Caco-2 (cell line): ENCODE measurements around the gene MMP8. TPM values are rescaled to one million over a fixed set of nuclear protein-coding genes. Genes with fewer than 3 reads are reported as not detected.

Source experiments
- BruUV-seq: library from RNA; stranded (reverse); fragments of 400-500 nt; replicated peaks from 2 replicates; lab custom pipeline; 2021; lab: Mats Ljungman, UMichigan
- CTCF ChIA-PET: fragments of 300-600 bp; sonication (Branson Sonifier 250); formaldehyde crosslinking; loops from one replicate; lab custom pipeline; 2022; ENCODE audit warnings: antibody characterized with exemption; lab: Charles Lee
- POLR2A ChIA-PET: fragments of 300-600 bp; sonication (Branson Sonifier 250); formaldehyde crosslinking; loops from one replicate; lab custom pipeline; 2022; ENCODE audit warnings: antibody characterized with exemption; lab: Charles Lee
- DNase-seq, 2 experiments: peaks; one replicate each; pipeline versions ENCODE4 v3.0.0 to v3.0.0-alpha.2; 2020 to 2022
- H3K27me3 ChIP-seq: replicated peaks from 2 replicates; pipeline ENCODE4 v1.6.0; 2011; ENCODE audit warnings: low read length; ENCODE audit not compliant: control insufficient read depth, insufficient read depth
- H3K36me3 ChIP-seq: 2 replicates; pipeline ENCODE4 v1.5.1; 2011; ENCODE audit warnings: low read length; ENCODE audit not compliant: control insufficient read depth, insufficient read depth
- H3K4me1 ChIP-seq: fragments of 250-450 bp; sonication (Bioruptor Pico); 2 replicates; pipeline ENCODE4 v1.5.1; 2020; ENCODE audit warnings: mild to moderate bottlenecking
- H3K4me3 ChIP-seq: 2 replicates; pipeline ENCODE4 v1.5.1; 2011; ENCODE audit warnings: low read depth, mild to moderate bottlenecking, control low read depth, low read length
- H3K9me3 ChIP-seq: fragments of 250-450 bp; sonication (Bioruptor Pico); 2 replicates; pipeline ENCODE4 v1.5.1; 2020; ENCODE audit warnings: mild to moderate bottlenecking, moderate library complexity
- H3K27ac Mint-ChIP-seq: one replicate; pipeline ENCODE4 v1.8.0; 2022; ENCODE audit warnings: mixed read lengths; ENCODE audit not compliant: unreplicated experiment
- H3K27me3 Mint-ChIP-seq: one replicate; pipeline ENCODE4 v1.8.0; 2022; ENCODE audit warnings: mixed read lengths; ENCODE audit not compliant: insufficient read depth, unreplicated experiment
- H3K36me3 Mint-ChIP-seq: one replicate; pipeline ENCODE4 v1.8.0; 2022; ENCODE audit warnings: mild to moderate bottlenecking, mixed read lengths; ENCODE audit not compliant: insufficient read depth, unreplicated experiment
- H3K4me1 Mint-ChIP-seq: one replicate; pipeline ENCODE4 v1.8.0; 2022; ENCODE audit warnings: low read depth, mixed read lengths; ENCODE audit not compliant: unreplicated experiment
- H3K4me3 Mint-ChIP-seq: one replicate; pipeline ENCODE4 v1.8.0; 2022; ENCODE audit warnings: mild to moderate bottlenecking, moderate library complexity, mixed read lengths; ENCODE audit not compliant: unreplicated experiment
- H3K9me3 Mint-ChIP-seq: one replicate; pipeline ENCODE4 v1.8.0; 2022; ENCODE audit warnings: mixed read lengths; ENCODE audit not compliant: unreplicated experiment
- intact Hi-C: fragments of 100-400 bp; cut with micrococcal nuclease; formaldehyde crosslinking; loops from one replicate; pipeline ENCODE4 v1.10.0; 2022; ENCODE audit not compliant: unreplicated experiment
- total RNA-seq: library from RNA; stranded (reverse); gene quantifications from 2 replicates; pipeline ENCODE4 v1.2.3, GENCODE V29; 2022
- TF ChIP-seq, protein P1 (sequence below), 2 experiments: fragments of 200-600 bp in 1 of 2; IDR thresholded peaks; 1 replicate in 1 of 2; 2 replicates in 1 of 2; pipeline versions ENCODE4 v1.5.1 to v1.8.0; 2011 to 2022; ENCODE audit warnings: antibody characterized with exemption in 1 of 2, control low read depth in 1 of 2, inconsistent platforms in 1 of 2, low read depth in 1 of 2, low read length in 1 of 2, mild to moderate bottlenecking in 1 of 2, moderate library complexity in 1 of 2; ENCODE audit not compliant: insufficient read depth in 1 of 2, severe bottlenecking in 1 of 2, unreplicated experiment in 1 of 2

MMP8 gene
- total RNA-seq, 1 experiment from 2014 or later = not detected

DNA sequence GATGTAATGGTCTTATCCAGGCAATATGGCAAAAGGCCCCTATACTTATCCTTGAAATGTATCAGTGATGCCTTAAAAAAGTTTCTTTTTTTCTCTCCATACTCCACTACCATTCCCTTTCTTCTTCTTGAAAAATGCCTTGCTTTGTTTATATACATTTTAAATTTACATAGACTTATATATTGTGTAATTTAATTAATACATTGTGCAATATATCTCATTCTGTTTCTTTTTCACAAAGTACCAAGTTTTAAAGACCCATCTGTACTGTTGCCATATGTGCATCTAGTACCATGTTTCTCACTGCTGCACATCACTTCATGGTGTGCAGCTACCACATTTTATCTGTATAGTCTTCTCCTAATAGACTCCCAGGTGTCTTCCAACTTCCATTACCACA, 7.5 kb downstream of the MMP8 start:
- H3K4me1 Mint-ChIP-seq = no peaks in the 10 kb centered on the region
- no peak overlapping the region for H3K27ac Mint-ChIP-seq
- H3K4me3 Mint-ChIP-seq = no peak overlapping the region

DNA sequence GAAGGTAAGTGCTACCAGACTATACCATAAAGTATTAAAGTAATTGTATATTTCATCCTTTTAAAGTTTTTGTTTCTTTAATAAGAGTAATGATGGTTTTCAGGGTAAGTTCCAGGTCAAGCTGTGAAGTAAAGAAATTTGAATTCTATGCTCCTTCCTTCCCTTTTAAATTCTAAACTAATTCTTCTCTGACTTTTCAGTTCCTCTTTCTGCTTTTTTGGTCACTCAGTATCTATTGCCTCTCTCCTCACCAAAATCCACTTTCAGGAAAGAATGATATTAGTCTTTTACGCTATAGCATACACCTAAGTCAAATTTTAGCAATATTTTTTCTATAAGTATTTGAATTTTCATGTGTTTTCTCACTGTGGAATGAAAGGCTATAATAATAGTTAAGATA, 8.2 kb downstream of the MMP8 start:
- Mint-ChIP-seq H3K27me3 (peaks cover 20% of the 10 kb centered on the region), H3K27ac (no peak overlapping the region), H3K4me3 (no peak overlapping the region), H3K9me3 (no peaks in the 10 kb centered on the region), H3K4me1 (no peaks in the 10 kb centered on the region), H3K36me3 (no peaks in the 10 kb centered on the region)
- Histone ChIP-seq H3K27me3 (no peaks in the 10 kb centered on the region), H3K9me3 (no peaks in the 10 kb centered on the region), H3K36me3 (no peaks in the 10 kb centered on the region), H3K4me1 (no peaks in the 10 kb centered on the region), H3K4me3 (no peak overlapping the region)
- BruUV-seq = no TSS peak
- ChIA-PET CTCF (no interaction called here), POLR2A (no interaction called here)
- DNase-seq = no peak
- intact Hi-C loops = no loop called here
- TF ChIP-seq, protein P1, sequence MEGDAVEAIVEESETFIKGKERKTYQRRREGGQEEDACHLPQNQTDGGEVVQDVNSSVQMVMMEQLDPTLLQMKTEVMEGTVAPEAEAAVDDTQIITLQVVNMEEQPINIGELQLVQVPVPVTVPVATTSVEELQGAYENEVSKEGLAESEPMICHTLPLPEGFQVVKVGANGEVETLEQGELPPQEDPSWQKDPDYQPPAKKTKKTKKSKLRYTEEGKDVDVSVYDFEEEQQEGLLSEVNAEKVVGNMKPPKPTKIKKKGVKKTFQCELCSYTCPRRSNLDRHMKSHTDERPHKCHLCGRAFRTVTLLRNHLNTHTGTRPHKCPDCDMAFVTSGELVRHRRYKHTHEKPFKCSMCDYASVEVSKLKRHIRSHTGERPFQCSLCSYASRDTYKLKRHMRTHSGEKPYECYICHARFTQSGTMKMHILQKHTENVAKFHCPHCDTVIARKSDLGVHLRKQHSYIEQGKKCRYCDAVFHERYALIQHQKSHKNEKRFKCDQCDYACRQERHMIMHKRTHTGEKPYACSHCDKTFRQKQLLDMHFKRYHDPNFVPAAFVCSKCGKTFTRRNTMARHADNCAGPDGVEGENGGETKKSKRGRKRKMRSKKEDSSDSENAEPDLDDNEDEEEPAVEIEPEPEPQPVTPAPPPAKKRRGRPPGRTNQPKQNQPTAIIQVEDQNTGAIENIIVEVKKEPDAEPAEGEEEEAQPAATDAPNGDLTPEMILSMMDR (IDR thresholded peaks at IDR 0.05; ENCODE audit: insufficient read depth in 1 of 2, low read depth in 1 of 2, low read length in 1 of 2, severe bottlenecking in 1 of 2, unreplicated experiment in 1 of 2) = no peak

More for the DNA sequence above, 7.5 kb downstream of the MMP8 start:
- H3K4me3 ChIP-seq = no peak overlapping the region
- no peaks in the 10 kb centered on the region for H3K36me3 ChIP-seq
- H3K4me1 ChIP-seq = no peaks in the 10 kb centered on the region
- intact Hi-C loops = no loop called here
- POLR2A ChIA-PET = no interaction called here
- TF ChIP-seq, protein P1 (IDR thresholded peaks at IDR 0.05; ENCODE audit: insufficient read depth in 1 of 2, low read depth in 1 of 2, low read length in 1 of 2, severe bottlenecking in 1 of 2, unreplicated experiment in 1 of 2) = no peak
- no peaks in the 10 kb centered on the region for H3K27me3 ChIP-seq
- CTCF ChIA-PET = no interaction called here
- no TSS peak for BruUV-seq
- Mint-ChIP-seq H3K36me3 (no peaks in the 10 kb centered on the region), H3K9me3 (no peaks in the 10 kb centered on the region), H3K27me3 (peaks cover 22% of the 10 kb centered on the region)
- H3K9me3 ChIP-seq = no peaks in the 10 kb centered on the region
- no peak for DNase-seq

DNA sequence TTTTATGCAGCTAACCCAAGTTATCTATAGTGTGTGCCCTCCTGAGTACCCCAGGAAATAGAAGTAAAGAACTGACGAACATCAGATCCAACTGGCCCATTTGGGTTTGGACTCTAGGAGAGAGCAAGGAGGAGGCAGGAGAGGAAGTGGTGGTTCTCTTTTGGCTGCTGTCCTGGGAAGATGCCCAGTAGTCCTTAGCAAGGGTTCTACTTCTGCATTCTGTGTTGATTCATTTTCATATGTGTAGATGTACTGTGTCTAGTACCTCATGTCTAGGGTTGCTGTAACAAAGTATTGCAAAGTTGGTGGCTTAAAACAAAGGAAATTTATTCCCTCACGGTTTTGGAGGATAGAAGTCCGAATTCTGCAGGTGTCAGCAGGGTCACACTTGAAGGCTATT, 12.6 kb downstream of the MMP8 start:
- no peaks in the 10 kb centered on the region for H3K9me3 Mint-ChIP-seq
- CTCF ChIA-PET = no interaction called here

More for the DNA sequence above, 12.6 kb downstream of the MMP8 start:
- POLR2A ChIA-PET = no interaction called here
- Histone ChIP-seq H3K4me3 (no peak overlapping the region), H3K4me1 (no peaks in the 10 kb centered on the region), H3K9me3 (no peaks in the 10 kb centered on the region), H3K36me3 (no peaks in the 10 kb centered on the region), H3K27me3 (no peaks in the 10 kb centered on the region)
- Mint-ChIP-seq H3K27ac (no peak overlapping the region), H3K27me3 (peaks cover 19% of the 10 kb centered on the region), H3K36me3 (no peaks in the 10 kb centered on the region), H3K4me1 (no peaks in the 10 kb centered on the region), H3K4me3 (no peak overlapping the region)
- no TSS peak for BruUV-seq
- intact Hi-C loops = no loop called here
- no peak for DNase-seq
- TF ChIP-seq, protein P1 (IDR thresholded peaks at IDR 0.05; ENCODE audit: insufficient read depth in 1 of 2, low read depth in 1 of 2, low read length in 1 of 2, severe bottlenecking in 1 of 2, unreplicated experiment in 1 of 2) = no peak
